HEK293 (cell line): ENCODE measurements around the gene OXCT2.

ENCODE experiments used
- BCL11B ChIP-seq: fragments of 450-650 bp; formaldehyde crosslinking; IDR thresholded peaks from 2 replicates; pipeline ENCODE4 v1.5.1; 2016; ENCODE audit warnings: low read depth, missing biosample characterization, missing genetic modification characterization
- GFI1B ChIP-seq: fragments of 450-650 bp; formaldehyde crosslinking; IDR thresholded peaks from 2 replicates; pipeline ENCODE4 v1.5.1; 2016; ENCODE audit warnings: missing biosample characterization, missing genetic modification characterization
- IKZF3 ChIP-seq: fragments of 450-650 bp; IDR thresholded peaks from 2 replicates; pipeline ENCODE4 v1.5.0; 2018; ENCODE audit warnings: missing biosample characterization, mild to moderate bottlenecking, missing genetic modification characterization, moderate library complexity
- KLF7 ChIP-seq: fragments of 450-650 bp; formaldehyde crosslinking; IDR thresholded peaks from 2 replicates; pipeline ENCODE4 v1.5.1; 2016; ENCODE audit warnings: missing biosample characterization, missing genetic modification characterization, borderline replicate concordance
- KLF8 ChIP-seq: fragments of 450-650 bp; formaldehyde crosslinking; IDR thresholded peaks from 2 replicates; pipeline ENCODE4 v1.5.1; 2016; ENCODE audit warnings: missing biosample characterization, missing genetic modification characterization
- MZF1 ChIP-seq: fragments of 450-650 bp; formaldehyde crosslinking; IDR thresholded peaks from 2 replicates; pipeline ENCODE4 v1.5.1; 2017; ENCODE audit warnings: missing biosample characterization, missing genetic modification characterization, borderline replicate concordance
- SALL2 ChIP-seq: fragments of 450-650 bp; formaldehyde crosslinking; IDR thresholded peaks from 2 replicates; pipeline ENCODE4 v1.5.0; 2017; ENCODE audit warnings: missing biosample characterization, mild to moderate bottlenecking, missing genetic modification characterization, borderline replicate concordance
- TCF7L2 ChIP-seq: IDR thresholded peaks from 2 replicates; pipeline ENCODE4 v1.6.1; 2011; ENCODE audit warnings: low read depth, mild to moderate bottlenecking, inconsistent platforms, low read length, moderate library complexity, borderline replicate concordance
- TSHZ1 ChIP-seq: fragments of 450-650 bp; formaldehyde crosslinking; IDR thresholded peaks from 2 replicates; pipeline ENCODE4 v1.5.1; 2016; ENCODE audit warnings: missing biosample characterization, missing genetic modification characterization, borderline replicate concordance
- ZBTB7A ChIP-seq: fragments of 450-650 bp; formaldehyde crosslinking; IDR thresholded peaks from 2 replicates; pipeline ENCODE4 v1.5.1; 2016; ENCODE audit warnings: low read depth, missing biosample characterization, missing genetic modification characterization
- ZBTB8A ChIP-seq: fragments of 450-650 bp; formaldehyde crosslinking; IDR thresholded peaks from 2 replicates; pipeline ENCODE4 v1.5.1; 2016; ENCODE audit warnings: missing biosample characterization, missing genetic modification characterization
- ZFP69B ChIP-seq: fragments of 450-650 bp; formaldehyde crosslinking; IDR thresholded peaks from 2 replicates; pipeline ENCODE4 v1.5.1; 2016; ENCODE audit warnings: missing biosample characterization, missing genetic modification characterization
- ZNF10 ChIP-seq: fragments of 450-650 bp; formaldehyde crosslinking; IDR thresholded peaks from 2 replicates; pipeline ENCODE4 v1.5.1; 2017; ENCODE audit warnings: missing biosample characterization, missing genetic modification characterization
- ZNF214 ChIP-seq: fragments of 450-650 bp; formaldehyde crosslinking; IDR thresholded peaks from 2 replicates; pipeline ENCODE4 v1.5.1; 2017; ENCODE audit warnings: missing biosample characterization, mild to moderate bottlenecking, missing genetic modification characterization, borderline replicate concordance
- ZNF501 ChIP-seq: fragments of 450-650 bp; formaldehyde crosslinking; IDR thresholded peaks from 2 replicates; pipeline ENCODE4 v1.5.1; 2016; ENCODE audit warnings: missing biosample characterization, missing genetic modification characterization
- ZNF530 ChIP-seq: fragments of 450-650 bp; formaldehyde crosslinking; IDR thresholded peaks from 2 replicates; pipeline ENCODE4 v1.5.1; 2016; ENCODE audit warnings: low read depth, missing biosample characterization, missing genetic modification characterization
- ZNF549 ChIP-seq: fragments of 450-650 bp; IDR thresholded peaks from 2 replicates; pipeline ENCODE4 v1.5.1; 2018; ENCODE audit warnings: missing biosample characterization, missing genetic modification characterization, mild to moderate bottlenecking, inconsistent platforms, moderate library complexity
- ZNF623 ChIP-seq: fragments of 450-650 bp; formaldehyde crosslinking; IDR thresholded peaks from 2 replicates; pipeline ENCODE4 v1.5.1; 2016; ENCODE audit warnings: missing biosample characterization, missing genetic modification characterization
- ZNF624 ChIP-seq: fragments of 450-650 bp; formaldehyde crosslinking; IDR thresholded peaks from 2 replicates; pipeline ENCODE4 v1.5.1; 2017; ENCODE audit warnings: missing biosample characterization, missing genetic modification characterization
- ZNF747 ChIP-seq: fragments of 450-650 bp; formaldehyde crosslinking; IDR thresholded peaks from 2 replicates; pipeline ENCODE4 v1.5.1; 2016; ENCODE audit warnings: missing biosample characterization, missing genetic modification characterization
- ZNF76 ChIP-seq: fragments of 450-650 bp; formaldehyde crosslinking; IDR thresholded peaks from 2 replicates; pipeline ENCODE4; 2016; ENCODE audit warnings: low read depth, missing biosample characterization, missing genetic modification characterization, borderline replicate concordance
- ZNF777 ChIP-seq: fragments of 450-650 bp; formaldehyde crosslinking; IDR thresholded peaks from 2 replicates; pipeline ENCODE4 v1.5.1; 2017; ENCODE audit warnings: missing biosample characterization, missing genetic modification characterization, borderline replicate concordance
- ZSCAN5A ChIP-seq: fragments of 450-650 bp; formaldehyde crosslinking; IDR thresholded peaks from 2 replicates; pipeline ENCODE4 v1.5.1; 2016; ENCODE audit warnings: missing biosample characterization, missing genetic modification characterization
- ZXDB ChIP-seq: fragments of 450-650 bp; formaldehyde crosslinking; IDR thresholded peaks from 2 replicates; pipeline ENCODE4 v1.5.1; 2016; ENCODE audit warnings: missing biosample characterization, missing genetic modification characterization
- TF ChIP-seq, protein P1 (sequence below): fragments of 450-650 bp; formaldehyde crosslinking; IDR thresholded peaks from 2 replicates; pipeline ENCODE4 v1.5.1; 2016; ENCODE audit warnings: missing biosample characterization, missing genetic modification characterization
- TF ChIP-seq, protein P2 (sequence below): fragments of 450-650 bp; formaldehyde crosslinking; IDR thresholded peaks from 2 replicates; pipeline ENCODE4; 2016; ENCODE audit warnings: missing biosample characterization, missing genetic modification characterization
- TF ChIP-seq, protein P3 (sequence below): fragments of 450-650 bp; formaldehyde crosslinking; IDR thresholded peaks from 2 replicates; pipeline ENCODE4 v1.5.1; 2016; ENCODE audit warnings: missing biosample characterization, missing genetic modification characterization
- TF ChIP-seq, protein P4 (sequence below): fragments of 450-650 bp; formaldehyde crosslinking; IDR thresholded peaks from 2 replicates; pipeline ENCODE4 v1.5.1; 2016; ENCODE audit warnings: missing biosample characterization, missing genetic modification characterization

Gene OXCT2

GRCh38 chr1:39788758-39789570, 17.8 kb upstream of the OXCT2 start, which contains the start of gene BMP8B (continued):
- TF ChIP-seq TSHZ1 = no peak
- TF ChIP-seq ZNF747 (tag by site-specific recombination) = no peak
- TF ChIP-seq MZF1 (tag by site-specific recombination) = no peak
- TF ChIP-seq ZSCAN5A (tag by site-specific recombination) = no peak
- TF ChIP-seq ZFP69B (tag by site-specific recombination) = 0 out of 2 replicates have a peak, but pooled peaks have one; percentile 19
- TF ChIP-seq KLF7 (tag by site-specific recombination) = no peak
- TF ChIP-seq ZNF624 (tag by site-specific recombination) = no peak
- TF ChIP-seq, protein P1, sequence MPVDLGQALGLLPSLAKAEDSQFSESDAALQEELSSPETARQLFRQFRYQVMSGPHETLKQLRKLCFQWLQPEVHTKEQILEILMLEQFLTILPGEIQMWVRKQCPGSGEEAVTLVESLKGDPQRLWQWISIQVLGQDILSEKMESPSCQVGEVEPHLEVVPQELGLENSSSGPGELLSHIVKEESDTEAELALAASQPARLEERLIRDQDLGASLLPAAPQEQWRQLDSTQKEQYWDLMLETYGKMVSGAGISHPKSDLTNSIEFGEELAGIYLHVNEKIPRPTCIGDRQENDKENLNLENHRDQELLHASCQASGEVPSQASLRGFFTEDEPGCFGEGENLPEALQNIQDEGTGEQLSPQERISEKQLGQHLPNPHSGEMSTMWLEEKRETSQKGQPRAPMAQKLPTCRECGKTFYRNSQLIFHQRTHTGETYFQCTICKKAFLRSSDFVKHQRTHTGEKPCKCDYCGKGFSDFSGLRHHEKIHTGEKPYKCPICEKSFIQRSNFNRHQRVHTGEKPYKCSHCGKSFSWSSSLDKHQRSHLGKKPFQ (tag by site-specific recombination) = no peak
- no peak for TF ChIP-seq ZNF623 (tag by site-specific recombination)
- TF ChIP-seq BCL11B (tag by site-specific recombination) = no peak
- TF ChIP-seq ZNF10 (tag by site-specific recombination) = peak; percentile 79; the same call in 1 of the 2 replicates
- TF ChIP-seq ZNF76 (tag by site-specific recombination) = no peak
- TF ChIP-seq GFI1B (tag by site-specific recombination) = no peak
- TF ChIP-seq ZBTB8A = peak; percentile 80
- TF ChIP-seq ZBTB7A = no peak
- TF ChIP-seq ZNF549 (tag by site-specific recombination) = peak; percentile 43; the same call in 1 of the 2 replicates
- TF ChIP-seq, protein P2, sequence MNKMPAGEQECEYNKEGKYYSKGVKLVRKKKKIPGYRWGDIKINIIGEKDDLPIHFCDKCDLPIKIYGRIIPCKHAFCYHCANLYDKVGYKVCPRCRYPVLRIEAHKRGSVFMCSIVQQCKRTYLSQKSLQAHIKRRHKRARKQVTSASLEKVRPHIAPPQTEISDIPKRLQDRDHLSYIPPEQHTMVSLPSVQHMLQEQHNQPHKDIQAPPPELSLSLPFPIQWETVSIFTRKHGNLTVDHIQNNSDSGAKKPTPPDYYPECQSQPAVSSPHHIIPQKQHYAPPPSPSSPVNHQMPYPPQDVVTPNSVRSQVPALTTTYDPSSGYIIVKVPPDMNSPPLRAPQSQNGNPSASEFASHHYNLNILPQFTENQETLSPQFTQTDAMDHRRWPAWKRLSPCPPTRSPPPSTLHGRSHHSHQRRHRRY (tag by site-specific recombination) = no peak
- no peak for TF ChIP-seq SALL2 (tag by site-specific recombination)
- TF ChIP-seq, protein P3, sequence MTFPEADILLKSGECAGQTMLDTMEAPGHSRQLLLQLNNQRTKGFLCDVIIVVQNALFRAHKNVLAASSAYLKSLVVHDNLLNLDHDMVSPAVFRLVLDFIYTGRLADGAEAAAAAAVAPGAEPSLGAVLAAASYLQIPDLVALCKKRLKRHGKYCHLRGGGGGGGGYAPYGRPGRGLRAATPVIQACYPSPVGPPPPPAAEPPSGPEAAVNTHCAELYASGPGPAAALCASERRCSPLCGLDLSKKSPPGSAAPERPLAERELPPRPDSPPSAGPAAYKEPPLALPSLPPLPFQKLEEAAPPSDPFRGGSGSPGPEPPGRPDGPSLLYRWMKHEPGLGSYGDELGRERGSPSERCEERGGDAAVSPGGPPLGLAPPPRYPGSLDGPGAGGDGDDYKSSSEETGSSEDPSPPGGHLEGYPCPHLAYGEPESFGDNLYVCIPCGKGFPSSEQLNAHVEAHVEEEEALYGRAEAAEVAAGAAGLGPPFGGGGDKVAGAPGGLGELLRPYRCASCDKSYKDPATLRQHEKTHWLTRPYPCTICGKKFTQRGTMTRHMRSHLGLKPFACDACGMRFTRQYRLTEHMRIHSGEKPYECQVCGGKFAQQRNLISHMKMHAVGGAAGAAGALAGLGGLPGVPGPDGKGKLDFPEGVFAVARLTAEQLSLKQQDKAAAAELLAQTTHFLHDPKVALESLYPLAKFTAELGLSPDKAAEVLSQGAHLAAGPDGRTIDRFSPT = peak; percentile 81
- TF ChIP-seq KLF8 (tag by site-specific recombination) = peak; percentile 75; the same call in 1 of the 2 replicates
- no peak for TF ChIP-seq ZNF530 (tag by site-specific recombination)
- TF ChIP-seq, protein P4, sequence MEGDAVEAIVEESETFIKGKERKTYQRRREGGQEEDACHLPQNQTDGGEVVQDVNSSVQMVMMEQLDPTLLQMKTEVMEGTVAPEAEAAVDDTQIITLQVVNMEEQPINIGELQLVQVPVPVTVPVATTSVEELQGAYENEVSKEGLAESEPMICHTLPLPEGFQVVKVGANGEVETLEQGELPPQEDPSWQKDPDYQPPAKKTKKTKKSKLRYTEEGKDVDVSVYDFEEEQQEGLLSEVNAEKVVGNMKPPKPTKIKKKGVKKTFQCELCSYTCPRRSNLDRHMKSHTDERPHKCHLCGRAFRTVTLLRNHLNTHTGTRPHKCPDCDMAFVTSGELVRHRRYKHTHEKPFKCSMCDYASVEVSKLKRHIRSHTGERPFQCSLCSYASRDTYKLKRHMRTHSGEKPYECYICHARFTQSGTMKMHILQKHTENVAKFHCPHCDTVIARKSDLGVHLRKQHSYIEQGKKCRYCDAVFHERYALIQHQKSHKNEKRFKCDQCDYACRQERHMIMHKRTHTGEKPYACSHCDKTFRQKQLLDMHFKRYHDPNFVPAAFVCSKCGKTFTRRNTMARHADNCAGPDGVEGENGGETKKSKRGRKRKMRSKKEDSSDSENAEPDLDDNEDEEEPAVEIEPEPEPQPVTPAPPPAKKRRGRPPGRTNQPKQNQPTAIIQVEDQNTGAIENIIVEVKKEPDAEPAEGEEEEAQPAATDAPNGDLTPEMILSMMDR (tag by site-specific recombination) = peak; percentile 40; the same call in 1 of the 2 replicates
- TF ChIP-seq ZNF501 (tag by site-specific recombination) = no peak
- no peak for TF ChIP-seq IKZF3 (tag by site-specific recombination)
- TF ChIP-seq ZNF214 (tag by site-specific recombination) = no peak
- no peak for TF ChIP-seq TCF7L2
- peak; percentile 82 for TF ChIP-seq ZXDB
- no peak for TF ChIP-seq ZNF777 (tag by site-specific recombination)
